Coronary artery (tissue), 2 donors: Measurements from ENCODE around the gene POMC.

Source experiments
- DNase-seq: peaks from one replicate; pipeline ENCODE4 v3.0.0-alpha.2; 2017; ENCODE audit warnings: low spot score
- H3K27ac ChIP-seq, 2 donors: fragments of 200-600 bp; sonication (generic); one replicate each; pipeline ENCODE4 v1.5.1; 2016 to 2019
- H3K4me3 ChIP-seq: fragments of 200-600 bp; sonication (generic); 2 replicates; pipeline ENCODE4 v1.5.1; 2016; ENCODE audit warnings: mild to moderate bottlenecking, moderate library complexity
- TF ChIP-seq, protein P1 (sequence below): fragments of 200-600 bp; sonication (generic); IDR thresholded peaks from one replicate; pipeline ENCODE4 v1.5.1; 2019; ENCODE audit warnings: antibody characterized with exemption

POMC gene

DNA sequence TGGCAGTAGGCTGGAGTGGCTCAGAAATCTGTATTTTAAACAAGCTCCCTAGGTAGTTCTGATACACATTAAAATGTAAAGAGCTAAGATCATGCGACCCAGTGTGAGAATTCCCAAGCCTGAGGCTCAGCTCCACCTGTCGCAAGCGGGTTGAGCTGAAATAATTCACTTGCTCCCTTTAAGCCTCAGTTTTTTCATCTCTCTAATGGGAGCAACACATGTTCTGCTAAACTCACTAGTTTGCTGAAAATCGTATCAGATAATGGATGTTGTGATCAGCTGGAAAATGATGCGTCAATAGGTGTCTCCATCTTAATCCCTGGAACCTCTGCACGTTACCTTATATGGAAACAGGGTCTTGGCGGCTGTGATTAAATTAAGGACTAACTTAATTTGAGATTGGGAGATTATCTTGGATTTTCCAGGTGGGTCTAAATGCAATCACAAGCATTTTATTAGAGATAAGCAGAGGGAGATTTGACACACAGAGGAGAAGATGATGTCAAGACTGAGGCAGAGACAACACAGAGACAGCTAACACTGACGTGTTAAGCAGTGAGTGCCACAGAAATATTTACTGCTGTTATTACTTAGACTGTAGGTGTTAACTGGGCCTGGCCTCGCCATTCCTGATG is 53.0 kb downstream of the POMC start:
- TF ChIP-seq, protein P1, sequence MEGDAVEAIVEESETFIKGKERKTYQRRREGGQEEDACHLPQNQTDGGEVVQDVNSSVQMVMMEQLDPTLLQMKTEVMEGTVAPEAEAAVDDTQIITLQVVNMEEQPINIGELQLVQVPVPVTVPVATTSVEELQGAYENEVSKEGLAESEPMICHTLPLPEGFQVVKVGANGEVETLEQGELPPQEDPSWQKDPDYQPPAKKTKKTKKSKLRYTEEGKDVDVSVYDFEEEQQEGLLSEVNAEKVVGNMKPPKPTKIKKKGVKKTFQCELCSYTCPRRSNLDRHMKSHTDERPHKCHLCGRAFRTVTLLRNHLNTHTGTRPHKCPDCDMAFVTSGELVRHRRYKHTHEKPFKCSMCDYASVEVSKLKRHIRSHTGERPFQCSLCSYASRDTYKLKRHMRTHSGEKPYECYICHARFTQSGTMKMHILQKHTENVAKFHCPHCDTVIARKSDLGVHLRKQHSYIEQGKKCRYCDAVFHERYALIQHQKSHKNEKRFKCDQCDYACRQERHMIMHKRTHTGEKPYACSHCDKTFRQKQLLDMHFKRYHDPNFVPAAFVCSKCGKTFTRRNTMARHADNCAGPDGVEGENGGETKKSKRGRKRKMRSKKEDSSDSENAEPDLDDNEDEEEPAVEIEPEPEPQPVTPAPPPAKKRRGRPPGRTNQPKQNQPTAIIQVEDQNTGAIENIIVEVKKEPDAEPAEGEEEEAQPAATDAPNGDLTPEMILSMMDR, result no peak
- Histone ChIP-seq H3K27ac (no peak overlapping the region), H3K4me3 (no peak overlapping the region)
- DNase-seq, result no peak

DNA sequence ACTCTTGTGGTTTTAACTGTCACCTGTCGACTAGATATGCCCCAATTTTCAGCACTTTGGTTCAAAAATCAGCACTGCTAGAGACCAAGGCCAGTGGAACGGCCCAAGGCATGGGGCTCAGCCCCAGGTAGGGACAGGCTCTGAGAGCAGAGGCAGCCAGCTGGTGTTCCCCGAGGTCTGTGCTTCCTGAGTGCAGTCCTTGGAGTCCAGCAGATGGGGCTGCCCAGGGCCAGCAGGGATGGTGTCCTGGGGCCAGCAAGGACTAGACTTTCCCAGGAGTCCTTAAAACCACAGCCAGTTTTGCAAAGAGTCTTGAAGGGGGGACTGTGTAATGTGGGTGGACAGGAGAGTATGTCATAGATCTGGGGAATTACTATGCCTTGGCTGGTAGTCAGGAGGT is 56.3 kb downstream of the POMC start:
- H3K27ac ChIP-seq, result no peak overlapping the region
- no peak for DNase-seq
- no peak overlapping the region for H3K4me3 ChIP-seq
- TF ChIP-seq, protein P1, result no peak
